ENCODE data around the gene NKX2-1. TPM values are rescaled to one million over a fixed set of nuclear protein-coding genes. Genes with fewer than 3 reads are reported as not detected.
A peak's percentile ranks its signal among the peaks of the same experiment; 100 is the strongest.

Gene NKX2-1
- total RNA-seq, 1 donor from 2014 or later: not detected

DNA sequence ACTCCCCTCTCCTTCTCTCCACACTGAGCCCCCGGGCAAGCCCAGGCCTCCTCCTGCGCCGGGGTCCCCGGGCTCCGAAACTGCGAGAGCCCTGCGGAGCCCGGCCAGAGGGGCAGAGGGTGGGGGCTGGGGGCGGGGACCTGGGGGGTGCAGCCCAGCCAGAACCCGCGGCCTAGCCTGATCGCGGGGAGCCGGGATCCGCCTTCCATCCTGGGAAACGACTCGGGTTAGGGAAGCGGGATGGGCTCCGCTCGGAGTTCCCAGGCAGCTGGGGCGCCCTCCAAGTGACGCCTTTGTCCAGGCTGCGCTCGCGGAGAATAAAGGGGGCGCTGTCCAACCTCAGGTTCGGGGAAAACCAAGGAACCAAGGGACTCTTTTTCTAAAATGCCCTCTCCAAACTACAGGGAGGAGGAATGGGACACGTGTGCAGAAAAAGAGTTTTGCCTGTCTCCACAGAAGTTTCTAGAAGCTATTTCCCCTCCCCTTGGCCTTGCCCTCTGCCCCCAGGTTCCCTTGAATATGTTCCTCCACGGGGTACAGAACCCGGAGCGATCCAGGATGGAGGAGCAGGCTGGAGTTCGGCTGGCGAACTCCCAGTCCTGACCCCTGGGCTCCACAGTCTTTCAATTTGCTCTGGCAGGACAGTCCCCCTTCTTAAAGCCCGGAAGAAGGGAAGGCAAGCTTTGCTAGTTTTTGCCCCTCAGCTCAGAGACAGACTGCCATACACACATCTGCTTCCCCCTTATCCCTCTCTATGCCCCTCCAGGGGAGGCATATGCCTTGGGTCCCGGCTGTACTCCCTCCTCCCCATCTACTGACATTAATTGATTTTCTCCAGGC lies 13.9 kb downstream of the NKX2-1 start:
- H3K4me2 ChIP-seq (ENCODE audit: low read length): no peak overlapping the region
- H3K9ac ChIP-seq (ENCODE audit: low read length): no peak overlapping the region
- H2AFZ ChIP-seq (ENCODE audit: low read depth, low read length): no peak overlapping the region
- H3K27me3 ChIP-seq (ENCODE audit: insufficient read depth, low read length): peaks cover 86% of the 10 kb centered on the region
- no peaks in the 10 kb centered on the region for H3K4me1 ChIP-seq (ENCODE audit: insufficient read depth, low read length)
- H3K27me3 Mint-ChIP-seq (ENCODE audit: low read depth, unreplicated experiment): peaks cover 83% of the 10 kb centered on the region
- no peaks in the 10 kb centered on the region for H3K4me1 Mint-ChIP-seq (ENCODE audit: low read depth, unreplicated experiment)
- no peak overlapping the region for H3K27ac ChIP-seq (ENCODE audit: low read depth, low read length)
- H3K79me2 ChIP-seq (ENCODE audit: insufficient read depth, low read length): no peaks in the 10 kb centered on the region
- H3K9me3 ChIP-seq (ENCODE audit: insufficient read depth, low read depth, low read length): peaks cover 5% of the 10 kb centered on the region
- no peaks in the 10 kb centered on the region for H3K36me3 Mint-ChIP-seq (ENCODE audit: low read depth, unreplicated experiment)
- FAIRE-seq (no peak), DNase-seq (ENCODE audit: low read depth) (no peak)
- no peaks in the 10 kb centered on the region for H3K36me3 ChIP-seq (ENCODE audit: insufficient read depth, low read length)
- TF ChIP-seq, protein P1, sequence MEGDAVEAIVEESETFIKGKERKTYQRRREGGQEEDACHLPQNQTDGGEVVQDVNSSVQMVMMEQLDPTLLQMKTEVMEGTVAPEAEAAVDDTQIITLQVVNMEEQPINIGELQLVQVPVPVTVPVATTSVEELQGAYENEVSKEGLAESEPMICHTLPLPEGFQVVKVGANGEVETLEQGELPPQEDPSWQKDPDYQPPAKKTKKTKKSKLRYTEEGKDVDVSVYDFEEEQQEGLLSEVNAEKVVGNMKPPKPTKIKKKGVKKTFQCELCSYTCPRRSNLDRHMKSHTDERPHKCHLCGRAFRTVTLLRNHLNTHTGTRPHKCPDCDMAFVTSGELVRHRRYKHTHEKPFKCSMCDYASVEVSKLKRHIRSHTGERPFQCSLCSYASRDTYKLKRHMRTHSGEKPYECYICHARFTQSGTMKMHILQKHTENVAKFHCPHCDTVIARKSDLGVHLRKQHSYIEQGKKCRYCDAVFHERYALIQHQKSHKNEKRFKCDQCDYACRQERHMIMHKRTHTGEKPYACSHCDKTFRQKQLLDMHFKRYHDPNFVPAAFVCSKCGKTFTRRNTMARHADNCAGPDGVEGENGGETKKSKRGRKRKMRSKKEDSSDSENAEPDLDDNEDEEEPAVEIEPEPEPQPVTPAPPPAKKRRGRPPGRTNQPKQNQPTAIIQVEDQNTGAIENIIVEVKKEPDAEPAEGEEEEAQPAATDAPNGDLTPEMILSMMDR (IDR thresholded peaks at IDR 0.05; ENCODE audit: insufficient read depth, low read depth, low read length): no peak
- no peak for TF ChIP-seq EZH2 (IDR thresholded peaks at IDR 0.05; ENCODE audit: insufficient read depth, low read length)
- H3K4me3 Mint-ChIP-seq (ENCODE audit: unreplicated experiment): no peak overlapping the region
- H3K4me3 ChIP-seq (ENCODE audit: insufficient read depth, low read depth, low read length): no peak overlapping the region
- peaks cover 3% of the 10 kb centered on the region for H4K20me1 ChIP-seq (ENCODE audit: insufficient read depth, low read length)
- peaks cover 13% of the 10 kb centered on the region for H3K9me3 Mint-ChIP-seq (ENCODE audit: unreplicated experiment)
- H3K27ac Mint-ChIP-seq (ENCODE audit: unreplicated experiment): peak overlapping the region; percentile 41

DNA sequence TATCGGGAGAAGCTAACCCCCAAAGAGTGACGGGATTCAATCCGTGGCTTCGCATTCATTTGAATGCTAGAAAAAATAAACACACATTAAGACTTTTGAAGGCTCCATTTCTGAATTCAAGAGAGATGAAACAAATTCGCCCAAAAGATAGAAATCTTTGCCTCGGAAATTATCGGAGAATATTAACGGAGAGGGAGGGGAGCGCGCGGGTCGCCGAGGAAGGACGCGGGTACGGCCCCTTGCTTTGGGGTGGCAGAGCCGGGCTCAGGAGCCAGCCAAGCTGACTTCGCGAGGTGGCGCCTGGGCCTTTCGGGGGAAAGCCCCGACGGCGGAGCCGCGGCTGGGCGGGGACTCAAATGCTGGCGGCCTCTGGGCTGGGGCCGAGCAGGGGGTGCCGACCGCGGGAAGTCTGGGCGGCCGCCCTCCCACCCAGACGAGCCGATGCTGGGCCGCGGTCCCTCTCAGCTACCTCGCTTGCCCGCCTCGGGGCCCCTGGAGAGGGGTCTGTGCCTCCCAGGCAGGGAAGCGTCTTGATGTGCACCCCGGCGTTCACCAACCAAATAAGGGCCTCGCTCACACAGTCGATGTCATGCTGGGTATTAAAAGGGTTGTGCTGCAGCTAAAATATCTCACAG lies 14.7 kb downstream of the NKX2-1 start:
- Mint-ChIP-seq H3K27ac (ENCODE audit: unreplicated experiment) (no peak overlapping the region), H3K4me3 (ENCODE audit: unreplicated experiment) (no peak overlapping the region), H3K4me1 (ENCODE audit: low read depth, unreplicated experiment) (no peaks in the 10 kb centered on the region), H3K27me3 (ENCODE audit: low read depth, unreplicated experiment) (peaks cover 82% of the 10 kb centered on the region), H3K36me3 (ENCODE audit: low read depth, unreplicated experiment) (no peaks in the 10 kb centered on the region), H3K9me3 (ENCODE audit: unreplicated experiment) (peaks cover 11% of the 10 kb centered on the region)
- Histone ChIP-seq H2AFZ (ENCODE audit: low read depth, low read length) (no peak overlapping the region), H3K36me3 (ENCODE audit: insufficient read depth, low read length) (no peaks in the 10 kb centered on the region), H3K4me1 (ENCODE audit: insufficient read depth, low read length) (no peaks in the 10 kb centered on the region), H3K4me3 (ENCODE audit: insufficient read depth, low read depth, low read length) (no peak overlapping the region), H3K27ac (ENCODE audit: low read depth, low read length) (no peak overlapping the region), H3K9ac (ENCODE audit: low read length) (no peak overlapping the region), H3K27me3 (ENCODE audit: insufficient read depth, low read length) (peaks cover 79% of the 10 kb centered on the region), H4K20me1 (ENCODE audit: insufficient read depth, low read length) (peaks cover 3% of the 10 kb centered on the region), H3K79me2 (ENCODE audit: insufficient read depth, low read length) (no peaks in the 10 kb centered on the region), H3K4me2 (ENCODE audit: low read length) (no peak overlapping the region), H3K9me3 (ENCODE audit: insufficient read depth, low read depth, low read length) (peaks cover 5% of the 10 kb centered on the region)
- TF ChIP-seq, protein P1 (IDR thresholded peaks at IDR 0.05; ENCODE audit: insufficient read depth, low read depth, low read length): no peak
- peak; percentile 87 for TF ChIP-seq EZH2 (IDR thresholded peaks at IDR 0.05; ENCODE audit: insufficient read depth, low read length)
- no peak for DNase-seq (ENCODE audit: low read depth)
- no peak for FAIRE-seq

Data from astrocyte (in vitro differentiated cells and primary cell).